Psoas muscle (tissue), 8 donors: Measurements from ENCODE around the gene TCL1B. TPM values are rescaled to one million over a fixed set of nuclear protein-coding genes. Genes with fewer than 3 reads are reported as not detected.

Source experiments
- ATAC-seq, 4 donors: fragments of 200-7000 bp; cut with Tn5 transposase; one replicate each; pipeline ENCODE4 v1.9.1; 2020; ENCODE audit warnings: moderate library complexity in 3 of 4, mild to moderate bottlenecking in 2 of 4
- DNase-seq, 2 donors: peaks; one replicate each; pipeline ENCODE4 v3.0.0-alpha.2; 2020
- H3K27ac ChIP-seq: fragments of 200-600 bp; one replicate; pipeline ENCODE4 v1.8.0; 2022
- H3K27me3 ChIP-seq, 3 donors: fragments of 200-600 bp in 1 of 3; one replicate each; pipeline versions ENCODE4 v1.6.1 to v1.8.0; 2013 to 2022; ENCODE audit warnings: low read length in 2 of 3, mild to moderate bottlenecking in 2 of 3, moderate library complexity in 1 of 3; ENCODE audit not compliant: insufficient read depth in 3 of 3
- H3K36me3 ChIP-seq, 2 donors: fragments of 200-600 bp in 1 of 2; one replicate each; pipeline versions ENCODE4 v1.6.1 to v1.8.0; 2013 to 2022; ENCODE audit warnings: low read depth in 1 of 2, mild to moderate bottlenecking in 1 of 2, moderate library complexity in 1 of 2; ENCODE audit not compliant: insufficient read depth in 1 of 2
- H3K4me1 ChIP-seq: fragments of 200-600 bp; one replicate; pipeline ENCODE4 v1.8.0; 2022
- H3K4me3 ChIP-seq: fragments of 200-600 bp; one replicate; pipeline ENCODE4 v1.8.0; 2022; ENCODE audit warnings: mild to moderate bottlenecking
- H3K9me3 ChIP-seq: fragments of 200-600 bp; one replicate; pipeline ENCODE4 v1.8.0; 2022
- CTCF ChIP-seq: fragments of 200-600 bp; IDR thresholded peaks from one replicate; pipeline ENCODE4 v1.8.0; 2022; ENCODE audit warnings: antibody characterized with exemption
- WGBS, 3 donors: extraction: QIAGEN DNeasy Blood & Tissue Kit; methylation state at CpG; one replicate each; pipeline versions ENCODE4 v1.1.6 to v1.1.7; 2013; 5-methylcytosine and 5-hydroxymethylcytosine counted together
- intact Hi-C, 2 donors: fragments of 100-400 bp; cut with DNase I; formaldehyde crosslinking; loops; one replicate each; pipeline versions ENCODE4 v1.11.0 to v1.14.2; 2022
- polyA plus RNA-seq, 3 donors: library from polyadenylated mRNA; stranded (reverse); fragments of 200-250 nt; gene quantifications; one replicate each; pipeline ENCODE4 v1.2.3, GENCODE V29; 2013
- total RNA-seq, 4 donors: library from RNA; stranded (reverse); fragmentation: NEBNext Ultra II Directional in 2 of 4; extraction: Animal tissue kit (Norgen Biotek cat#: 25700) in 2 of 4; gene quantifications; one replicate each; pipeline versions ENCODE4 v1.2.1 to v1.2.4, GENCODE V29; 2021 to 2023
- donor health status: healthy with polysubstance abuse.
- donor health status: DM: no; HTN: no; CAD: no; lungs with moderate emphysema.
- donor health status: Bipolar disorder and iron deficiency.
- donor health status: healthy.
- donor health status: DM: yes; HTN: yes; CAD: no.
- donor health status: DM: no; HTN: no; CAD: no.
- donor health status: DM: no; HTN: no; CAD: no.
- donor health status: DM: yes; HTN: yes; CAD: no.

Gene TCL1B
- total and polyA plus RNA-seq, 7 donors, result not detected

- 52 to 55% (median 54%) methylated on average over 5 of the region's 5 CpGs for WGBS, 3 donors
- Histone ChIP-seq H3K27ac (no peak overlapping the region), H3K4me1 (no peaks in the 10 kb centered on the region), H3K4me3 (no peak overlapping the region), H3K27me3 (peaks cover 0 to 6% (median 3%) of the 10 kb centered on the region in 3 donors), H3K9me3 (no peaks in the 10 kb centered on the region), H3K36me3 (no peaks in the 10 kb centered on the region)
- DNase-seq (no peak), ATAC-seq (no peak)
- TF ChIP-seq CTCF, result no peak
- intact Hi-C loops, result no loop called here
Observed at GRCh38 chr14:95689441-95689840, 3.2 kb downstream of the TCL1B start.

GRCh38 chr14:95690815-95691214 is 4.6 kb downstream of the TCL1B start:
- Histone ChIP-seq H3K27ac (no peak overlapping the region), H3K4me1 (no peaks in the 10 kb centered on the region), H3K9me3 (no peaks in the 10 kb centered on the region), H3K4me3 (no peak overlapping the region), H3K36me3 (no peaks in the 10 kb centered on the region), H3K27me3 (peaks cover 0 to 6% (median 3%) of the 10 kb centered on the region in 3 donors)
- intact Hi-C loops, result no loop called here
- DNase-seq, result no peak
- no peak for ATAC-seq
- 63 to 64% (median 64%) methylated on average over 10 of the region's 10 CpGs for WGBS, 3 donors
- no peak for TF ChIP-seq CTCF

- H3K36me3 ChIP-seq, result no peaks in the 10 kb centered on the region
- WGBS, 3 donors, result 87 to 88% (median 88%) methylated on average over 10 of the region's 10 CpGs
- intact Hi-C loops, result no loop called here
- no peak overlapping the region for H3K4me3 ChIP-seq
- no peak for DNase-seq
- H3K27ac ChIP-seq, result no peak overlapping the region
- no peaks in the 10 kb centered on the region for H3K4me1 ChIP-seq
- no peak for ATAC-seq
- no peaks in the 10 kb centered on the region for H3K9me3 ChIP-seq
- H3K27me3 ChIP-seq, result peaks cover 0 to 9% (median 3%) of the 10 kb centered on the region in 3 donors
- TF ChIP-seq CTCF, result no peak
Observed at GRCh38 chr14:95691591-95691990, 5.4 kb downstream of the TCL1B start.

GRCh38 chr14:95692109-95692508 is 5.9 kb downstream of the TCL1B start:
- Histone ChIP-seq H3K9me3 (no peaks in the 10 kb centered on the region), H3K27ac (no peak overlapping the region), H3K4me1 (no peaks in the 10 kb centered on the region), H3K36me3 (no peaks in the 10 kb centered on the region), H3K4me3 (no peak overlapping the region), H3K27me3 (peaks cover 0 to 11% (median 6%) of the 10 kb centered on the region in 3 donors)
- no peak for TF ChIP-seq CTCF
- 84 to 90% (median 84%) methylated on average over 4 of the region's 4 CpGs for WGBS, 3 donors
- no peak for ATAC-seq
- intact Hi-C loops, result no loop called here
- no peak for DNase-seq

GRCh38 chr14:95695051-95695450 is 8.8 kb downstream of the TCL1B start:
- ATAC-seq (no peak), DNase-seq (no peak)
- intact Hi-C loops, result no loop called here
- 66 to 88% (median 69%) methylated on average over 4 to 5 of the region's 5 CpGs for WGBS, 3 donors
- Histone ChIP-seq H3K36me3 (no peaks in the 10 kb centered on the region), H3K4me1 (no peaks in the 10 kb centered on the region), H3K27ac (no peak overlapping the region), H3K27me3 (peaks cover 0 to 12% (median 6%) of the 10 kb centered on the region in 3 donors), H3K4me3 (no peak overlapping the region), H3K9me3 (no peaks in the 10 kb centered on the region)
- TF ChIP-seq CTCF, result no peak
